ENCODE results near the gene GLI1. TPM values are rescaled to one million over a fixed set of nuclear protein-coding genes. Genes with fewer than 3 reads are reported as not detected.
"Not testable (repeated sequence)": the region's sequence is repeated elsewhere in the genome, so short reads cannot be mapped to it uniquely, and the experiment has no call there.

GLI1 gene
- total RNA-seq, 1 experiment from 2014 or later, result 5.7 TPM

DNA sequence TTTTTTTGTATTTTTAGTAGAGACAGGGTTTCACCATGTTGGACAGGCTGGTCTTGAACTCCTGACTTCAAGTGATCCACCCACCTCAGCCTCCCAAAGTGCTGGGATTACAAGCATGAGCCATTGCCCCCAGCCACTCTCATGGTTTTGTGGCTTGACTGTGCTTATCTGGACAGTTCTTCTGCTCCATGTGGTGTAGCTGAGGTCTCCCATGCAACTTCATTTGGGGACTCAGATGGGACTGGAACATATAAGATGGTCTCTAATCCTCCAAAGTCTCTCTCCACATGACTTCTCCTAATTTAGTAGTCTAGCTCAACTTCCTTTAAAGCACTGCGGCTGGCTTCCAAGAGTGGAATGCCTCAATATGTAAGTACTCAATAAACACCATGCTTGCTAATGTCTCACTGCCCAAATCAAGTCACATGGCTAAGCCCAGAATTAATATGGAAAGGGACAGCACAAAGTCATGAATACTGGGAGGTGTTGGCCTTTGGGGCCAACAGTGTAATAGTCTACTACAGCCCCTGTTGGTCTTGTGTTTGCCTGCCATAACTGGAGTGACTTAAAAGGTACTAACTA is 17.6 kb upstream of the GLI1 start:
- no peak for DNase-seq (ENCODE audit: low spot score)

DNA sequence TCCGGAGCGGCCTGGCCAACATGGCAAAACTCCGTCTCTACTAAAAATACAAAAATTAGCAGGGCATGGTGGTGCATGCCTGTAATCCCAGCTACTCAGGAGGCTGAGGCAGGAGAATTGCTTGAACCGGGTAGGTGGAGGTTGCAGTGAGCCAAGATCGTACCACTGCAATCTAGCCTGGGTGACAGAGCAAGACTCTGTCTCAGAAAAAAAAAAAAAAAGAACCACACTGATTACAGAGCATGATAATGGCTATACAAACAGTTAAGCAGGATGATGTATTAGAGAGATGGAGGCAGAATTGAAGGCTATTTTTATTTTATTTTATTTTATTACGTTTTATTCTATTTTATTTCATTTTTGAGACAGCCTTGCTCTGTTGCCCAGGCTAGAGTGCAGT is 15.2 kb upstream of the GLI1 start:
- not testable (repeated sequence) for DNase-seq (ENCODE audit: low spot score)

DNA sequence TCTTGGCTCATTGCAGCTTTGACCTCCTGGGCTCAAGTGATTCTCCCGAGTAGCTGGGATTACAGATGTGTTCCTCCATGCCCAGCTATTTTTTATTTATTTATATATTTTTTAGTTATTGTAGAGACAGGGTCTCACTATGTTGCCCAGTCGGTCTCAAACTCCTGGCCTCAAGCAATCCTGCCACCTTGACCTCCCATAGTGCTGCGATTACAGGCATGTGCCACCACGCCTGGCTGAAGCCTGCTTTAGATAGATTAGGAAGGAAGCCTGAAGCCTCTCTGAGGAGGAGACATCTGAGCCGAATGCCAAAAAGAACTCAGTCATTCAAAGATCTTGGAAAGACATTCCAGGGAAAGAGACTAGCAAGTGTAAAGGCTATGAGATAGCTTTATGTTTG is 14.8 kb upstream of the GLI1 start:
- no peak for DNase-seq (ENCODE audit: low spot score)

DNA sequence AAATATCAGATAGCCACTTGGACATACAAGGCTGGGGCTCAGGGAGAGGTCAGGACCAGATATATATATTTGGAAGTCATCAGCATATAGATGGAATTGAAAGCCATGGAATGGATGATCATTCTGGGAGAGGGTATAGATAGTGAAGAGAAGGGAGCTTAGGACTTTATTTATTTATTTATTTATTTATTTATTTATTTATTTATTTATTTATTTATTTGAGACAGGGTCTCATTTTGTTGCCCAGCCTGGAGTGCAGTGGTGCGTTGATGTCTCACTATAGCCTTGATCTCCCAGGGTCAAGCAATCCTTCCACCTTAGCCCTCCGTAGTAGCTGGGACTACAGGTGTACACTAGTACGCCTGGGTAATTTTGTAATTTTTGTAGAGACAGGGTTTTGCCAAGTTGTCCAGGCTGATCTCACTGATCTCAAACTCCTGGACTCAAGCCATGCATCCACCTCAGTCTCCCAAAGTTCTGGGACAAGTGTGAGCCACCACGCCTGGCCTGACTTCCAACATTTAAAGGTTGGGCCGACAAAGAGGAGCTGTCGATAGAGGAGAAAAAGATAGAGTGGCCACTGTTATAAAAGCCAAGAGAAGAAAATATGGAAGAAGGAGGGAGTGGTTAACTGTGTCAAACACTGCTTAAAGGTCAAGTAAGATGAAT is 13.2 kb upstream of the GLI1 start:
- DNase-seq (ENCODE audit: low spot score), result no peak

GRCh38 chr12:57448669-57449068 is 10.9 kb upstream of the GLI1 start:
- no peak for DNase-seq (ENCODE audit: low spot score)

DNA sequence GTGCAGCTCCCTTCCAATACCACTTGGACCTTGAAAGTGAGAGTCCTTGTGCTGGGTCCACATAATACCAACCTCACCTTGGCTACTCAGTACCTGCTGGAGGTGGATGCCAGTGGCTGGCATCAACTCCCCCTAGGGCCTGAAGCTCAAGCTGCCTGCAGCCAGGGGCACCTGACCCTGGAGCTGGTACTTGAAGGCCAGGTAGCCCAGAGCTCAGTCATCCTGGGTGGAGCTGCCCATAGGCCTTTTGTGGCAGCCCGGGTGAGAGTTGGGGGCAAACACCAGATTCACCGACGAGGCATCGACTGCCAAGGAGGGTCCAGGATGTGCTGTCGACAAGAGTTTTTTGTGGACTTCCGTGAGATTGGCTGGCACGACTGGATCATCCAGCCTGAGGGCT is 10.2 kb upstream of the GLI1 start:
- DNase-seq (ENCODE audit: low spot score), result no peak

DNA sequence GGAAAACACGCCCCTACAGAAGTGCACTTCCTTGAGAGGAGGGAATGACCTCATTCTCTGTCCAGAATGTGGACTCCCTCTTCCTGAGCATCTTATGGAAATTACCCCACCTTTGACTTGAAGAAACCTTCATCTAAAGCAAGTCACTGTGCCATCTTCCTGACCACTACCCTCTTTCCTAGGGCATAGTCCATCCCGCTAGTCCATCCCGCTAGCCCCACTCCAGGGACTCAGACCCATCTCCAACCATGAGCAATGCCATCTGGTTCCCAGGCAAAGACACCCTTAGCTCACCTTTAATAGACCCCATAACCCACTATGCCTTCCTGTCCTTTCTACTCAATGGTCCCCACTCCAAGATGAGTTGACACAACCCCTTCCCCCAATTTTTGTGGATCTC is 9.5 kb upstream of the GLI1 start:
- no peak for DNase-seq (ENCODE audit: low spot score)

DNA sequence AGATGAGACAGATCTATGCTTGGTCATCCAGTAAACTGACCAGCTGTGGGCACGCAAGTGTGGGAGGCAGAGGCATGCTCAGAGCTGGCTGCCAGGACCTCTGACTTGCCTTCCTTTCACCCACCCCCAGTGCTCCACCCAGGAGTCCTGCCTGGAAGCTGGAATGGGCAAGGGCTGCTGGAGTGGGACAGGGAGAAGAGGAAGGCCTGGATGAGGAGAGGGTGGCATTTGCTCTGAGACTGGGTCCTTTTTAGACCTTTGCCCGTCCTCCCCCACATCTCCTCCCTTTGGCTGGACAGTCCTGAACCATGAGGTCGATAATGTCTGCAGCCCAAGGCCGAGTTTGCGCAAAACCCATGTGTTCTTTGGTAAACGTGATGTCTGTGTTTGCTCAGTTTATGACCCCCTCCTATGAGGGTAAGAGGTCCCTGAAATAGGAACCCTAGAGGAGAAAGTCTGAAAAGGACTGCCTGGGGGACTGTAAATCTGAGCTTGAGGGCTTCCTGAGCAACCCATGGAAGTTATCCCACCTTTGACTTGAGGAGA is 8.3 kb upstream of the GLI1 start:
- DNase-seq (ENCODE audit: low spot score), result no peak

GRCh38 chr12:57452181-57452936 is 7.2 kb upstream of the GLI1 start:
- peak; percentile 62 for DNase-seq (ENCODE audit: low spot score)

- DNase-seq (ENCODE audit: low spot score), result peak; percentile 75
These were observed 6.6 kb upstream of the GLI1 start for GRCh38 chr12:57452937-57453509.

DNA sequence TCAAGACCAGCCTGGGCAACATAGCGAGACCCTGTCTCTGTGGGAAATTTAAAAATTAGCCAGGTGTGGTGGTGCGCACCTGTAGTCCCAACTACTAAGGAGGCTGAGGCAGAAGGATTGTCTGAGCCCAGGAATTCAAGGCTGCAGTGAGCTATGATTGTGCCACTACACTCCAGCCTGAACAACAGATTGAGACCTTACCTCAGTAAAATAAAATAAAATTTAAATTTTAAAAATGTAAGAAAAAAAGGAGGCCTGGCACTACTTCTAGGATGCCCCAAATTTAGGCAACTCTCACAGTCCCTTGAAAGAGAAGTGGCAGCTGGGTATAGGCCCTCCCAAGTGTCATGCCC is 5.4 kb upstream of the GLI1 start:
- no peak for DNase-seq (ENCODE audit: low spot score)

- peak; percentile 89 for DNase-seq (ENCODE audit: low spot score)
These were observed 4.8 kb upstream of the GLI1 start, which contains the start of gene INHBE for GRCh38 chr12:57454566-57455373. Gene INHBE, plus strand, starts transcription at chr12:57455307. Its CDS starts 230 bp downstream, at chr12:57455537.

DNA sequence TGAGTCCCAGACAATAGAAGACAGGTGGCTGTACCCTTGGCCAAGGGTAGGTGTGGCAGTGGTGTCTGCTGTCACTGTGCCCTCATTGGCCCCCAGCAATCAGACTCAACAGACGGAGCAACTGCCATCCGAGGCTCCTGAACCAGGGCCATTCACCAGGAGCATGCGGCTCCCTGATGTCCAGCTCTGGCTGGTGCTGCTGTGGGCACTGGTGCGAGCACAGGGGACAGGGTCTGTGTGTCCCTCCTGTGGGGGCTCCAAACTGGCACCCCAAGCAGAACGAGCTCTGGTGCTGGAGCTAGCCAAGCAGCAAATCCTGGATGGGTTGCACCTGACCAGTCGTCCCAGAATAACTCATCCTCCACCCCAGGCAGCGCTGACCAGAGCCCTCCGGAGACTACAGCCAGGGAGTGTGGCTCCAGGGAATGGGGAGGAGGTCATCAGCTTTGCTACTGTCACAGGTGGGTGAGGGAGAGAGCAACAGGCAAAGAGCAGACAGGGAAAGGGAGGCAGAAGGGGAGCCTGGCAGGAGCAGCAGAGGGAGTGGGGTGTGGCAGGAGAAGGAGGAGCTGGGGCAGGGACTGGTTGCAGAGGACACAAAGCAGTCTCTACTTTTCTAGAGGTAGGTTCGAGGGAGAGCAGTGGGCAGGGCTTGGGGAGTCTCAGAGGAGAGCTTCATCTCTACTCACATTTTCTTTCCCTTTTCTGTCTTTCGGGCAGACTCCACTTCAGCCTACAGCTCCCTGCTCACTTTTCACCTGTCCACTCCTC is 4.0 kb upstream of the GLI1 start:
- DNase-seq (ENCODE audit: low spot score), result no peak

GRCh38 chr12:57456145-57456700 is 3.4 kb upstream of the GLI1 start:
- DNase-seq (ENCODE audit: low spot score), result peak; percentile 77

DNA sequence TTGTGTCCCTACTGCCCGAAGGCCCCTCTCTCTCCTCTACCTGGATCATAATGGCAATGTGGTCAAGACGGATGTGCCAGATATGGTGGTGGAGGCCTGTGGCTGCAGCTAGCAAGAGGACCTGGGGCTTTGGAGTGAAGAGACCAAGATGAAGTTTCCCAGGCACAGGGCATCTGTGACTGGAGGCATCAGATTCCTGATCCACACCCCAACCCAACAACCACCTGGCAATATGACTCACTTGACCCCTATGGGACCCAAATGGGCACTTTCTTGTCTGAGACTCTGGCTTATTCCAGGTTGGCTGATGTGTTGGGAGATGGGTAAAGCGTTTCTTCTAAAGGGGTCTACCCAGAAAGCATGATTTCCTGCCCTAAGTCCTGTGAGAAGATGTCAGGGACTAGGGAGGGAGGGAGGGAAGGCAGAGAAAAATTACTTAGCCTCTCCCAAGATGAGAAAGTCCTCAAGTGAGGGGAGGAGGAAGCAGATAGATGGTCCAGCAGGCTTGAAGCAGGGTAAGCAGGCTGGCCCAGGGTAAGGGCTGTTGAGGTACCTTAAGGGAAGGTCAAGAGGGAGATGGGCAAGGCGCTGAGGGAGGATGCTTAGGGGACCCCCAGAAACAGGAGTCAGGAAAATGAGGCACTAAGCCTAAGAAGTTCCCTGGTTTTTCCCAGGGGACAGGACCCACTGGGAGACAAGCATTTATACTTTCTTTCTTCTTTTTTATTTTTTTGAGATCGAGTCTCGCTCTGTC is 2.7 kb upstream of the GLI1 start:
- DNase-seq (ENCODE audit: low spot score), result no peak

GRCh38 chr12:57458665-57459054 is 925 bp upstream of the GLI1 start:
- no peak for DNase-seq (ENCODE audit: low spot score)

- peak; percentile 97 for DNase-seq (ENCODE audit: low spot score)
These were observed 383 bp upstream of the GLI1 start for GRCh38 chr12:57459055-57459749.

DNA sequence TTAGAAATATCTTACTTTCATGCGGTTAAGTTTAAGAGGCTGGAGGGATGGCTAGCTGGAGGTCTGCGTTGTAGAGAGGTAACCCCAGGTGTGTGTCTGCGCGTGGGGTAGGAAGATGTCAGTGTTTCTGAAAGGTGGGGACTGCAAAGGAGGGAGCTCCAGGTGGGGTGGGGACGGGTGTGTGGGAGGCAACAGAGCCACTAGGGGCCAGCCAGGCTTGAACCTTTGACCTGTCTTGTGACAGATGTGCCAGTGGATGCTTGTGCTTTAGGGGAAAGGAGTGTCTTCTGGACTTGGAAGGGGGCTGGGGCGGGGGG is 841 bp downstream of the GLI1 start:
- DNase-seq (ENCODE audit: low spot score), result no peak

GRCh38 chr12:57460841-57461275 is 1.3 kb downstream of the GLI1 start:
- DNase-seq (ENCODE audit: low spot score), result no peak

Measured in H4 (cell line).